Liver (tissue), 9 donors: ENCODE data around the gene PRPH2. TPM values are rescaled to one million over a fixed set of nuclear protein-coding genes. Genes with fewer than 3 reads are reported as not detected.
A peak's percentile ranks its signal among the peaks of the same experiment; 100 is the strongest.

Experiments used
- DNase-seq: peaks from one replicate; pipeline ENCODE4 v3.0.0-alpha.2; 2017; ENCODE audit warnings: low spot score
- H3K27ac ChIP-seq, 2 donors: one replicate each; pipeline ENCODE4 v1.7.0; 2013; ENCODE audit warnings: inconsistent platforms in 2 of 2, low read length in 2 of 2, control low read depth in 1 of 2, low read depth in 1 of 2, mild to moderate bottlenecking in 1 of 2
- H3K27me3 ChIP-seq, 4 donors: one replicate each; pipeline versions ENCODE4 v1.6.1 to v1.7.0; 2013; ENCODE audit warnings: low read length in 3 of 4, inconsistent platforms in 1 of 4, mild to moderate bottlenecking in 1 of 4, moderate library complexity in 1 of 4; ENCODE audit not compliant: control insufficient read depth in 4 of 4, insufficient read depth in 4 of 4
- H3K36me3 ChIP-seq, 4 donors: one replicate each; pipeline versions ENCODE4 v1.6.1 to v1.7.0; 2013; ENCODE audit warnings: low read length in 3 of 4, mild to moderate bottlenecking in 3 of 4, low read depth in 1 of 4, moderate library complexity in 1 of 4; ENCODE audit not compliant: control insufficient read depth in 4 of 4, insufficient read depth in 3 of 4
- H3K4me1 ChIP-seq, 4 donors: one replicate each; pipeline versions ENCODE4 v1.6.1 to v1.7.0; 2013; ENCODE audit warnings: low read length in 3 of 4, mild to moderate bottlenecking in 3 of 4, moderate library complexity in 1 of 4; ENCODE audit not compliant: control insufficient read depth in 4 of 4, insufficient read depth in 4 of 4
- H3K4me3 ChIP-seq, 3 donors: one replicate each; pipeline versions ENCODE4 v1.6.1 to v1.7.0; 2013; ENCODE audit warnings: low read length in 3 of 3, control low read depth in 1 of 3, low read depth in 1 of 3, mild to moderate bottlenecking in 1 of 3
- H3K9ac ChIP-seq, 2 donors: one replicate each; pipeline ENCODE4 v1.7.0; 2013; ENCODE audit warnings: low read length in 2 of 2, mild to moderate bottlenecking in 2 of 2, moderate library complexity in 2 of 2, control low read depth in 1 of 2, low read depth in 1 of 2
- H3K9me3 ChIP-seq, 4 donors: one replicate each; pipeline versions ENCODE4 v1.6.1 to v1.7.0; 2013; ENCODE audit warnings: low read length in 3 of 4; ENCODE audit not compliant: control insufficient read depth in 4 of 4
- EGR1 ChIP-seq, 2 donors: IDR thresholded peaks; 2 replicates each; pipeline ENCODE4 v1.6.1; 2016 to 2018; ENCODE audit warnings: antibody characterized with exemption in 2 of 2, low read depth in 2 of 2
- FOXA2 ChIP-seq: IDR thresholded peaks from 2 replicates; pipeline ENCODE4 v1.6.1; 2016; ENCODE audit warnings: antibody characterized with exemption
- GABPA ChIP-seq, 2 donors: IDR thresholded peaks in 1 of 2; conservative IDR thresholded peaks in 1 of 2; 2 replicates each; pipeline ENCODE4 v1.6.1; 2016; ENCODE audit warnings: antibody characterized with exemption in 2 of 2, mild to moderate bottlenecking in 1 of 2, moderate library complexity in 1 of 2
- HNF4A ChIP-seq, 2 donors: conservative IDR thresholded peaks; 2 replicates each; pipeline ENCODE4 v1.6.1; 2016; ENCODE audit warnings: antibody characterized with exemption in 2 of 2, mild to moderate bottlenecking in 2 of 2
- HNF4G ChIP-seq: IDR thresholded peaks from 2 replicates; pipeline ENCODE4 v1.6.1; 2016; ENCODE audit warnings: antibody characterized with exemption
- JUND ChIP-seq, 2 donors: IDR thresholded peaks; 2 replicates each; pipeline ENCODE4 v1.6.1; 2016; ENCODE audit warnings: antibody characterized with exemption in 2 of 2
- NR2F2 ChIP-seq: IDR thresholded peaks from 2 replicates; pipeline ENCODE4 v1.6.1; 2016; ENCODE audit warnings: antibody characterized with exemption
- RAD21 ChIP-seq, 2 donors: IDR thresholded peaks; 2 replicates each; pipeline ENCODE4 v1.6.1; 2016; ENCODE audit warnings: antibody characterized with exemption in 2 of 2, mild to moderate bottlenecking in 2 of 2
- RXRA ChIP-seq, 2 donors: IDR thresholded peaks; 2 replicates each; pipeline ENCODE4 v1.6.1; 2017 to 2018; ENCODE audit warnings: antibody characterized with exemption in 2 of 2, mild to moderate bottlenecking in 1 of 2
- SP1 ChIP-seq: IDR thresholded peaks from 2 replicates; pipeline ENCODE4 v1.6.1; 2018; ENCODE audit warnings: antibody characterized with exemption, mild to moderate bottlenecking
- TAF1 ChIP-seq: conservative IDR thresholded peaks from 2 replicates; pipeline ENCODE4 v1.6.1; 2016; ENCODE audit warnings: antibody characterized with exemption, mild to moderate bottlenecking
- YY1 ChIP-seq: IDR thresholded peaks from 2 replicates; pipeline ENCODE4 v1.6.1; 2016; ENCODE audit warnings: antibody characterized with exemption, mild to moderate bottlenecking
- WGBS: extraction: QIAGEN DNeasy Blood & Tissue Kit; methylation state at CpG from one replicate; pipeline ENCODE4 v1.1.7; 2013; 5-methylcytosine and 5-hydroxymethylcytosine counted together
- polyA plus RNA-seq, 2 donors: library from polyadenylated mRNA; stranded (reverse) in 1 of 2; unstranded in 1 of 2; fragments of 200-250 nt in 1 of 2; fragments of >200 nt in 1 of 2; fragmentation: Nextera tagmentation in 1 of 2; extraction: Ambion mirVana in 1 of 2; gene quantifications; one replicate each; pipeline versions ENCODE4 v1.2.1 to v1.2.3, GENCODE V29; 2013 to 2015
- total RNA-seq, 2 donors: library from RNA; depleted of rRNA; stranded (reverse); fragments of >200 nt; gene quantifications; one replicate each; pipeline ENCODE4 v1.2.3, GENCODE V29; 2014
- TF ChIP-seq, protein P1 (sequence below): IDR thresholded peaks from 2 replicates; pipeline ENCODE4 v1.6.1; 2016; ENCODE audit warnings: antibody characterized with exemption
- TF ChIP-seq, protein P2 (sequence below): fragments of 150-350 bp; IDR thresholded peaks from 2 replicates; pipeline ENCODE4 v1.5.1; 2017; ENCODE audit warnings: improper control_type of control experiment, low read depth, low read length; ENCODE audit not compliant: missing input control
- TF ChIP-seq, protein P3 (sequence below): IDR thresholded peaks from 2 replicates; pipeline ENCODE4 v1.6.1; 2016; ENCODE audit warnings: antibody characterized with exemption
- TF ChIP-seq, protein P4 (sequence below): IDR thresholded peaks from 2 replicates; pipeline ENCODE4 v1.6.1; 2016; ENCODE audit warnings: antibody characterized with exemption
- TF ChIP-seq, protein P5 (sequence below): IDR thresholded peaks from 2 replicates; pipeline ENCODE4 v1.6.1; 2016; ENCODE audit warnings: antibody characterized with exemption, mild to moderate bottlenecking
- donor health status: healthy.
- donor health status: healthy.
- donor health status: healthy.
- donor health status: healthy.
- donor health status: healthy.

Gene PRPH2
- total and polyA plus RNA-seq, 4 donors, result 0.06 to 0.33 (median 0.13) TPM

DNA sequence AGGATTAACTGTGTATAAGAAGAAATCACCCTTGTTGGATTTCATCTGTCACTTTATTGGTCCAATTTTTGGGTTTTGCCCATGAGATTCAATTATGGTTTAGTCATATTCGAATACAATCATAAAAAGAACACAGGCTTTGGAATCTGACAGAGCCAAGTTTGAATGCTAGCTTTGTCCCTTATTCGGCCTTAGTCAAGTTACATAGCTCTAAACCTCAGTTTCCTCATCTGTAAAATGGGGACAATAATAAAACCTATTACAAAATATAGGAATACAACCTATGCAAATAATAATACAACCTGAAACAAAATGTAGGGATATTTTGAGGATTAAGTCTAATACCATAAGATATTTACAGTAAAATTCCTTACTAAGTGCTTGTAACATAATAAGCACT is 57.7 kb downstream of the PRPH2 start (continued):
- TF ChIP-seq HNF4A (conservative IDR thresholded peaks at IDR 0.05) (no peak), RXRA (IDR thresholded peaks at IDR 0.05) (no peak), EGR1 (IDR thresholded peaks at IDR 0.05; ENCODE audit: low read depth in 2 of 2) (no peak), GABPA (IDR thresholded peaks at IDR 0.05 in 1 of 2, conservative IDR thresholded peaks at IDR 0.05 in 1 of 2) (no peak), TAF1 (no peak)
- TF ChIP-seq, protein P1, sequence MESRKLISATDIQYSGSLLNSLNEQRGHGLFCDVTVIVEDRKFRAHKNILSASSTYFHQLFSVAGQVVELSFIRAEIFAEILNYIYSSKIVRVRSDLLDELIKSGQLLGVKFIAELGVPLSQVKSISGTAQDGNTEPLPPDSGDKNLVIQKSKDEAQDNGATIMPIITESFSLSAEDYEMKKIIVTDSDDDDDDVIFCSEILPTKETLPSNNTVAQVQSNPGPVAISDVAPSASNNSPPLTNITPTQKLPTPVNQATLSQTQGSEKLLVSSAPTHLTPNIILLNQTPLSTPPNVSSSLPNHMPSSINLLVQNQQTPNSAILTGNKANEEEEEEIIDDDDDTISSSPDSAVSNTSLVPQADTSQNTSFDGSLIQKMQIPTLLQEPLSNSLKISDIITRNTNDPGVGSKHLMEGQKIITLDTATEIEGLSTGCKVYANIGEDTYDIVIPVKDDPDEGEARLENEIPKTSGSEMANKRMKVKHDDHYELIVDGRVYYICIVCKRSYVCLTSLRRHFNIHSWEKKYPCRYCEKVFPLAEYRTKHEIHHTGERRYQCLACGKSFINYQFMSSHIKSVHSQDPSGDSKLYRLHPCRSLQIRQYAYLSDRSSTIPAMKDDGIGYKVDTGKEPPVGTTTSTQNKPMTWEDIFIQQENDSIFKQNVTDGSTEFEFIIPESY, result no peak

DNA sequence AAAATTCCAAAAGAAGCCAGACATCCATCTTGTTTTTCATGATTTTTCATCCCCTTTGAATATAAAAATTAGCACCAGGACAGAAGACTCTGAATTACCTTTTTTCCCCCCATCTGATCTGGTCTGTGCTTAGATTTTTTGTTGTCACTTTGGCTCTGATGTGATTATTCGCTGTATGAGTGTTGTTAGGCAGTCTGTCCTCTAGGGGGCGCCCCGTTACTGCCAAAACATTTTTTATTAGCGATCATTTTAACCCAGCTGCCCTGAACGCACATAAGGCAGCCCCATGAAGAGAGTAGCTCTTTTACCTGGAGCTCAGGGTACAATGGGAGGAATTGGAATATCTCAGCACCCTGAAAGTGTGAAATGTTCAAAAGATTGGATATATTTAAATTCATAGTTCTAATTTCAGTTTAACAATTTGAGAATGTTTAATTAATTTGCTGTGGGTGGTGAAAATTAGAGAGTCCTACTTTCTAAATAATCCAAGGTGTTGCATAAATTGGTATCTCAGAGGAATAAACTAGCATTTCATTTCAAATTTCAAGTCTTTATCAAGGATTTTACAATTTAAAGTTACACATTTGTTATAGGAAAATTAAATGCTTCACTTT is 60.8 kb downstream of the PRPH2 start:
- Histone ChIP-seq H3K27me3 (no peaks in the 10 kb centered on the region), H3K36me3 (peaks cover 10 to 72% (median 60%) of the 10 kb centered on the region in 4 donors), H3K9ac (no peak overlapping the region), H3K4me1 (peaks cover 0 to 2% (median 2%) of the 10 kb centered on the region in 4 donors), H3K4me3 (no peak overlapping the region), H3K9me3 (no peaks in the 10 kb centered on the region), H3K27ac (no peak overlapping the region)
- 2% methylated on average over 5 of the region's 5 CpGs for WGBS
- DNase-seq, result peak; percentile 82
- TF ChIP-seq, protein P2, sequence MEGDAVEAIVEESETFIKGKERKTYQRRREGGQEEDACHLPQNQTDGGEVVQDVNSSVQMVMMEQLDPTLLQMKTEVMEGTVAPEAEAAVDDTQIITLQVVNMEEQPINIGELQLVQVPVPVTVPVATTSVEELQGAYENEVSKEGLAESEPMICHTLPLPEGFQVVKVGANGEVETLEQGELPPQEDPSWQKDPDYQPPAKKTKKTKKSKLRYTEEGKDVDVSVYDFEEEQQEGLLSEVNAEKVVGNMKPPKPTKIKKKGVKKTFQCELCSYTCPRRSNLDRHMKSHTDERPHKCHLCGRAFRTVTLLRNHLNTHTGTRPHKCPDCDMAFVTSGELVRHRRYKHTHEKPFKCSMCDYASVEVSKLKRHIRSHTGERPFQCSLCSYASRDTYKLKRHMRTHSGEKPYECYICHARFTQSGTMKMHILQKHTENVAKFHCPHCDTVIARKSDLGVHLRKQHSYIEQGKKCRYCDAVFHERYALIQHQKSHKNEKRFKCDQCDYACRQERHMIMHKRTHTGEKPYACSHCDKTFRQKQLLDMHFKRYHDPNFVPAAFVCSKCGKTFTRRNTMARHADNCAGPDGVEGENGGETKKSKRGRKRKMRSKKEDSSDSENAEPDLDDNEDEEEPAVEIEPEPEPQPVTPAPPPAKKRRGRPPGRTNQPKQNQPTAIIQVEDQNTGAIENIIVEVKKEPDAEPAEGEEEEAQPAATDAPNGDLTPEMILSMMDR, result peak; percentile 90
- TF ChIP-seq TAF1 (no peak), EGR1 (IDR thresholded peaks at IDR 0.05; ENCODE audit: low read depth in 2 of 2) (no peak), JUND (IDR thresholded peaks at IDR 0.05) (no peak), SP1 (no peak), FOXA2 (no peak), RXRA (IDR thresholded peaks at IDR 0.05) (no peak), NR2F2 (no peak), RAD21 (IDR thresholded peaks at IDR 0.05) (peak; percentile 94), HNF4A (conservative IDR thresholded peaks at IDR 0.05) (no peak), HNF4G (no peak), YY1 (no peak)
- TF ChIP-seq, protein P3, sequence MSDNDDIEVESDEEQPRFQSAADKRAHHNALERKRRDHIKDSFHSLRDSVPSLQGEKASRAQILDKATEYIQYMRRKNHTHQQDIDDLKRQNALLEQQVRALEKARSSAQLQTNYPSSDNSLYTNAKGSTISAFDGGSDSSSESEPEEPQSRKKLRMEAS, result no peak
- TF ChIP-seq, protein P4, sequence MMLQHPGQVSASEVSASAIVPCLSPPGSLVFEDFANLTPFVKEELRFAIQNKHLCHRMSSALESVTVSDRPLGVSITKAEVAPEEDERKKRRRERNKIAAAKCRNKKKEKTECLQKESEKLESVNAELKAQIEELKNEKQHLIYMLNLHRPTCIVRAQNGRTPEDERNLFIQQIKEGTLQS, result peak; percentile 11
- TF ChIP-seq, protein P5, sequence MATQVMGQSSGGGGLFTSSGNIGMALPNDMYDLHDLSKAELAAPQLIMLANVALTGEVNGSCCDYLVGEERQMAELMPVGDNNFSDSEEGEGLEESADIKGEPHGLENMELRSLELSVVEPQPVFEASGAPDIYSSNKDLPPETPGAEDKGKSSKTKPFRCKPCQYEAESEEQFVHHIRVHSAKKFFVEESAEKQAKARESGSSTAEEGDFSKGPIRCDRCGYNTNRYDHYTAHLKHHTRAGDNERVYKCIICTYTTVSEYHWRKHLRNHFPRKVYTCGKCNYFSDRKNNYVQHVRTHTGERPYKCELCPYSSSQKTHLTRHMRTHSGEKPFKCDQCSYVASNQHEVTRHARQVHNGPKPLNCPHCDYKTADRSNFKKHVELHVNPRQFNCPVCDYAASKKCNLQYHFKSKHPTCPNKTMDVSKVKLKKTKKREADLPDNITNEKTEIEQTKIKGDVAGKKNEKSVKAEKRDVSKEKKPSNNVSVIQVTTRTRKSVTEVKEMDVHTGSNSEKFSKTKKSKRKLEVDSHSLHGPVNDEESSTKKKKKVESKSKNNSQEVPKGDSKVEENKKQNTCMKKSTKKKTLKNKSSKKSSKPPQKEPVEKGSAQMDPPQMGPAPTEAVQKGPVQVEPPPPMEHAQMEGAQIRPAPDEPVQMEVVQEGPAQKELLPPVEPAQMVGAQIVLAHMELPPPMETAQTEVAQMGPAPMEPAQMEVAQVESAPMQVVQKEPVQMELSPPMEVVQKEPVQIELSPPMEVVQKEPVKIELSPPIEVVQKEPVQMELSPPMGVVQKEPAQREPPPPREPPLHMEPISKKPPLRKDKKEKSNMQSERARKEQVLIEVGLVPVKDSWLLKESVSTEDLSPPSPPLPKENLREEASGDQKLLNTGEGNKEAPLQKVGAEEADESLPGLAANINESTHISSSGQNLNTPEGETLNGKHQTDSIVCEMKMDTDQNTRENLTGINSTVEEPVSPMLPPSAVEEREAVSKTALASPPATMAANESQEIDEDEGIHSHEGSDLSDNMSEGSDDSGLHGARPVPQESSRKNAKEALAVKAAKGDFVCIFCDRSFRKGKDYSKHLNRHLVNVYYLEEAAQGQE, result no peak
